Choroid plexus epithelial cell (primary cell): ENCODE results near the gene RUNX1.

Source experiments
- DNase-seq: peaks from one replicate; pipeline ENCODE4 v3.0.0-alpha.2; 2010; ENCODE audit warnings: low read depth
- H3K4me3 ChIP-seq: 2 replicates; pipeline ENCODE4 v1.5.1; 2011; ENCODE audit warnings: low read depth, mild to moderate bottlenecking, control low read depth, low read length, moderate library complexity
- TF ChIP-seq, protein P1 (sequence below): conservative IDR thresholded peaks from 2 replicates; pipeline ENCODE4 v1.5.1; 2011; ENCODE audit warnings: low read depth, mild to moderate bottlenecking, control low read depth, inconsistent platforms, low read length, moderate library complexity

RUNX1 gene

DNA sequence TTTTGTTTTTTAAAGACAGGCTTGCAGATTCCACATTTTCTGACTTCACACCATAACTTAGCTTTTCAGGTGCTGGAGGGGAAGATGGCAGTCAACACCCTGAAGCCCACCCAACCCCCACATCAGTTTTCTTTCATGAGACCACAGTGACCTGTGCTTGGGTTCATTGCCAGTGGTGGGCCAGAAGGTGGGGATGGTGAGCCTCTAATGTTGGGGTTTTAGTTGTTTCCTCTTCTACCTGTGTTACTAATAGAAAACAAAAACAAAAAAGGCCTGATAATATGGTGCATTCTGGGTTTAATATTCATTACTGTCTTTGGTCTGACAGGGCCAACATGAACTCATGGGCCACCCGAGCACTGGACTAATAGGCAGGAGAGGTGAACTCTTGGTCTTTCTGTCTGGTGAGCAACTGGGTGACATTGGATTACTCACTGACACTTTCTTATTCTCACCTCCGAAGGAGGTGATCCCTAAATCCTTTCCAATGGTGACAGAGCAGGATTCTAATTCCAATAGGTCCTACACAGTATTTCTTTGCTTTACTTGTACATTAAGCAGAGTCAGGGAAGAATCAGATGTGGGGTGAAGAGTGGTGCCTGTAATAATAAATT lies 247.5 kb downstream of the RUNX1 start:
- peak; percentile 54 for DNase-seq
- TF ChIP-seq, protein P1, sequence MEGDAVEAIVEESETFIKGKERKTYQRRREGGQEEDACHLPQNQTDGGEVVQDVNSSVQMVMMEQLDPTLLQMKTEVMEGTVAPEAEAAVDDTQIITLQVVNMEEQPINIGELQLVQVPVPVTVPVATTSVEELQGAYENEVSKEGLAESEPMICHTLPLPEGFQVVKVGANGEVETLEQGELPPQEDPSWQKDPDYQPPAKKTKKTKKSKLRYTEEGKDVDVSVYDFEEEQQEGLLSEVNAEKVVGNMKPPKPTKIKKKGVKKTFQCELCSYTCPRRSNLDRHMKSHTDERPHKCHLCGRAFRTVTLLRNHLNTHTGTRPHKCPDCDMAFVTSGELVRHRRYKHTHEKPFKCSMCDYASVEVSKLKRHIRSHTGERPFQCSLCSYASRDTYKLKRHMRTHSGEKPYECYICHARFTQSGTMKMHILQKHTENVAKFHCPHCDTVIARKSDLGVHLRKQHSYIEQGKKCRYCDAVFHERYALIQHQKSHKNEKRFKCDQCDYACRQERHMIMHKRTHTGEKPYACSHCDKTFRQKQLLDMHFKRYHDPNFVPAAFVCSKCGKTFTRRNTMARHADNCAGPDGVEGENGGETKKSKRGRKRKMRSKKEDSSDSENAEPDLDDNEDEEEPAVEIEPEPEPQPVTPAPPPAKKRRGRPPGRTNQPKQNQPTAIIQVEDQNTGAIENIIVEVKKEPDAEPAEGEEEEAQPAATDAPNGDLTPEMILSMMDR, result peak; percentile 60
- H3K4me3 ChIP-seq, result no peak overlapping the region

DNA sequence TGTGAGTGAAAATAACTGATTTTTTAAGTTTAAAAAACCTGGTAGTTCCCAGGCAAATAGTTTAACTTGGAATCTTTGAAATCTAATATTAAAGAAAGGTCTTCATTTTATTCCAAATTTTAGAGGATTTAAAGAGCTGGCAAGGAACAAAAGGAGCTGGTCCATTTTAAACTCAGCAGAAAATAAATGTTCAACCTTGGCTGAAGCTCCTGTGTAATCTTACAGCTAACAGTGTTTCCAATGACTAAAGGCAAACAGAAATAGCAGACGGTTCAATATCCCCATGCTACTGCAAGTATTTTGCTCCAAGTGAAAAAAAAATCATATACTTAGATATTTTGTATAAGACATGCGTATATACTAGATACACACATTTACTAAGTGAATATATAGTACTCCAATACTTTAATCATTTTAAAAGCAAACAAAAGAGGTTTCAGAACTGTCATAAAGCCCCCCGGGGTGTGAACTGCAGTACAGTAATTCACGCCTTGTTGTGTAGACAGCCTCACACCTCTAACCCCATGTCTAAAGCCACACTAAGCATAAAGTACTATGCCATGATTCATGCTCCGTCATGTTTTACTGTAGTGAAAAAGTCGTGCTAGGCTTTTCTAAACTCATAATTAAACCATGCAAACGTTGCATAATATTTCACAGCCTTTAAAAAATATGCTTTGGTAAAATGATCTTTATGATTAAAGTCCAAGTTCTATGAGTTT lies 248.1 kb downstream of the RUNX1 start:
- TF ChIP-seq, protein P1, result no peak
- no peak overlapping the region for H3K4me3 ChIP-seq
- peak; percentile 82 for DNase-seq

DNA sequence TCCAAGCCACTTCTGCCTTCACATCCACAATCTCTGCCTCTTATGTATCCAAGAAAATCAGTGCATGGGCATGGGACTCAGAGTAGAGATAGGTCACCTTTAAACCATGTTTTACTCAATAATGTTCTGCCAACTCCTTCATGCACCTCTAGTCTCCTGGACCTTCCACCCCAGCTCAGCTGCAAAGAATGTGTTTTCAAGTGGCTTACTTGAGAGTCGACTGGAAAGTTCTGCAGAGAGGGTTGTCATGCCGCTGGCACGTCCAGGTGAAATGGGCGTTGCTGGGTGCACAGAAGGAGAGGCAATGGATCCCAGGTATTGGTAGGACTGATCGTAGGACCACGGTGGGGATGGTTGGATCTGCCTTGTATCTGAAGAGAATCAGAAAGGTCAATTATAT lies 250.0 kb downstream of the RUNX1 start:
- no peak for DNase-seq
- TF ChIP-seq, protein P1, result no peak
- H3K4me3 ChIP-seq, result no peak overlapping the region

DNA sequence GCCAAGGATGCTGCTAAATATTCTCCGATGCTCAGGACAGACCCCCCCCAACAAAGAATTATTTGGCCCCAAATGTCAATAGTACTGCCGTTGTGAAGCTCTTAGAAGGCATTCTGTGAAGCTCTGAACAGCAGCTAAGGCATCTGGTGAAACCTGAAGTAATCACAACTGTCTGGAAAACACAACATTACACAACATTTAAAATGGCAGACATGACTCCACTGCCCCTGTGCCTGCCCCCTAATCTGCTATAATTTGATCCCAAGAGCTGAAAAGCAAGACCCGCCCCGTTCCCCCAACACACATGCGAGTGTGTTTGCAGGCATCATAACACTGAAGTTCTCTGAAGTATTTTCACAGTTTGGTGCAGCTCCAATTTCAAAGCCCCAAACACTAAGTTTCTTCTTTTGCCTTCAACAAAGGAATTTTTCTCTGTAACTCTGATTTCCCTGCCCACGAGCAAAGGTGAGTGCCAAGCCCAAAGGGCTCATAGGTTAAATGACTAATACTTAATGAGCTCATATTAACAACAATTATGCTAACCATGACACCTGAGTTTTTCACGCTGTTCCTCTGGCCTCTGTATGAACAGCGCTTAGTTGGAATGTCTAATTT lies 251.1 kb downstream of the RUNX1 start:
- TF ChIP-seq, protein P1, result no peak
- no peak overlapping the region for H3K4me3 ChIP-seq
- DNase-seq, result peak; percentile 39

DNA sequence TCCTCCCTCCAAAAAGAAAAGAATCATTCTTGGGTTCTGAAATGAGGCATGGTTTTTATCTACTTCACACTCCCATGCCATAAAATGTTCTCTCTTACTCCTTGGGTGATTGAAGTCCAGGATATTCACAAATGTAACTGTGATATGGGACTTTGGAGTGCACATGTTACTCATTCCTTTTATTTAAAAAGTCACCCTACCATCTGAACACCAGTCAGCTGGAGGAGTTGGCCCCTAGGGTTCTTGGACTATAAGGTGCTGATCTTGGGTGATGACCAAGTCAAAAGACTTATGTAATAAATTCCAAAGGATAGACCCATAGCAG lies 251.9 kb downstream of the RUNX1 start:
- DNase-seq, result no peak
- TF ChIP-seq, protein P1, result no peak
- no peak overlapping the region for H3K4me3 ChIP-seq

DNA sequence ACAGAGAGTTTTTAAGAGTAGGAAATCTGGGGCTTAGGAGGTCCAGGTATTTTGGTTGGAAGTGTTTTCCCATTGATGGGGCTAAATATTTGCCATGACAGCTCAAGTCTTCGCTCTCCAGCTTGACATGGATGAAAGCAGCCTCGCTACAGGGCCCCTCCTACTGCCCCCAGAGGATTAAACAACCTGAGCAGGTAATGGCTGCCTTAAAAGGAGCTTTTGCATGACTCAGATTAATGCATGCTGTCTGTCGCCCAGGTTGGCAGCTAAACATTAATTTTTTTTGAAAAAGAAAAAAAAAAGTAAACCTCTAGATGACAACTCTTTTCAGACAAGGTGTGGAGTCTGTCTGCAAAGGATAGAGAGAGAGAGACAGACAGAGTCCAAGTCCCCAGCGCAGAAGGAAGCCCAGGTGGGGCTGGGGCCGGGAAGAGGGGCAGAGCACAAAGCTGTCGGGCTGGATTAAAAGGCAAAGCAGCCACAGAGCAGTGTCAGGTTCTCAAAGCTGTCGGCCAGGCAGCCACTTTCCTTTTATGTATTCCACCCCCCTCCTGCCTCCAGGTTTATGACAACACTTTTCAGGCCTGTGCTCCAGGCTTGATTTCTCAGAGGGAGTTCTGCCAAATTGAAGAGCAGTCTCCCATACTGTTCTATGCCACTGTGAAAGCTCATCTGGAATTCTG lies 252.4 kb downstream of the RUNX1 start:
- no peak for DNase-seq
- no peak overlapping the region for H3K4me3 ChIP-seq
- TF ChIP-seq, protein P1, result no peak
